Parathyroid adenoma (tissue), 2 donors: ENCODE measurements around the gene EID2.

Source experiments
- H2AFZ ChIP-seq: fragments of 300-600 bp; sonication (generic); one replicate; pipeline ENCODE4 v1.7.0; 2017; ENCODE audit warnings: antibody characterized with exemption, mild to moderate bottlenecking
- H3K27ac ChIP-seq: fragments of 300-600 bp; sonication (generic); one replicate; pipeline ENCODE4 v1.7.0; 2017
- H3K27me3 ChIP-seq: fragments of 300-600 bp; sonication (generic); one replicate; pipeline ENCODE4 v1.7.0; 2017; ENCODE audit warnings: low read length; ENCODE audit not compliant: control insufficient read depth, insufficient read depth
- H3K36me3 ChIP-seq: fragments of 300-600 bp; sonication (generic); one replicate; pipeline ENCODE4 v1.7.0; 2017; ENCODE audit warnings: low read length; ENCODE audit not compliant: control insufficient read depth, insufficient read depth
- H3K4me1 ChIP-seq: fragments of 300-600 bp; sonication (generic); one replicate; pipeline ENCODE4 v1.7.0; 2017; ENCODE audit warnings: control low read depth
- H3K4me2 ChIP-seq: fragments of 300-600 bp; sonication (generic); one replicate; pipeline ENCODE4 v1.7.0; 2017; ENCODE audit warnings: low read length
- H3K4me3 ChIP-seq: fragments of 300-600 bp; sonication (generic); one replicate; pipeline ENCODE4 v1.7.0; 2017; ENCODE audit warnings: low read depth, low read length
- H3K79me2 ChIP-seq: fragments of 300-600 bp; sonication (generic); one replicate; pipeline ENCODE4 v1.7.0; 2017; ENCODE audit warnings: control low read depth
- H3K9ac ChIP-seq: fragments of 300-600 bp; sonication (generic); one replicate; pipeline ENCODE4 v1.7.0; 2017; ENCODE audit warnings: mild to moderate bottlenecking
- H3K9me3 ChIP-seq: fragments of 300-600 bp; sonication (generic); one replicate; pipeline ENCODE4 v1.7.0; 2017; ENCODE audit warnings: low read length; ENCODE audit not compliant: control insufficient read depth
- TF ChIP-seq, protein P1 (sequence below): fragments of 300-600 bp; sonication (generic); IDR thresholded peaks from one replicate; pipeline ENCODE4 v1.7.0; 2017; ENCODE audit warnings: antibody characterized with exemption, mild to moderate bottlenecking
- donor health status: primary hyperparathyroidism.

Gene EID2

GRCh38 chr19:39557811-39558623 is 18.1 kb upstream of the EID2 start:
- Histone ChIP-seq H3K9me3 (no peaks in the 10 kb centered on the region), H3K27me3 (no peaks in the 10 kb centered on the region), H3K79me2 (no peaks in the 10 kb centered on the region), H3K4me3 (peak overlapping the region; percentile 21), H3K4me1 (peaks cover 13% of the 10 kb centered on the region), H3K9ac (no peak overlapping the region), H3K4me2 (peak overlapping the region; percentile 12), H3K36me3 (no peaks in the 10 kb centered on the region), H2AFZ (peak overlapping the region; percentile 89), H3K27ac (peak overlapping the region; percentile 48)
- TF ChIP-seq, protein P1, sequence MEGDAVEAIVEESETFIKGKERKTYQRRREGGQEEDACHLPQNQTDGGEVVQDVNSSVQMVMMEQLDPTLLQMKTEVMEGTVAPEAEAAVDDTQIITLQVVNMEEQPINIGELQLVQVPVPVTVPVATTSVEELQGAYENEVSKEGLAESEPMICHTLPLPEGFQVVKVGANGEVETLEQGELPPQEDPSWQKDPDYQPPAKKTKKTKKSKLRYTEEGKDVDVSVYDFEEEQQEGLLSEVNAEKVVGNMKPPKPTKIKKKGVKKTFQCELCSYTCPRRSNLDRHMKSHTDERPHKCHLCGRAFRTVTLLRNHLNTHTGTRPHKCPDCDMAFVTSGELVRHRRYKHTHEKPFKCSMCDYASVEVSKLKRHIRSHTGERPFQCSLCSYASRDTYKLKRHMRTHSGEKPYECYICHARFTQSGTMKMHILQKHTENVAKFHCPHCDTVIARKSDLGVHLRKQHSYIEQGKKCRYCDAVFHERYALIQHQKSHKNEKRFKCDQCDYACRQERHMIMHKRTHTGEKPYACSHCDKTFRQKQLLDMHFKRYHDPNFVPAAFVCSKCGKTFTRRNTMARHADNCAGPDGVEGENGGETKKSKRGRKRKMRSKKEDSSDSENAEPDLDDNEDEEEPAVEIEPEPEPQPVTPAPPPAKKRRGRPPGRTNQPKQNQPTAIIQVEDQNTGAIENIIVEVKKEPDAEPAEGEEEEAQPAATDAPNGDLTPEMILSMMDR = no peak

- no peak overlapping the region for H3K4me2 ChIP-seq
- H3K4me3 ChIP-seq = no peak overlapping the region
- TF ChIP-seq, protein P1 = no peak
- H3K36me3 ChIP-seq = no peaks in the 10 kb centered on the region
- no peaks in the 10 kb centered on the region for H3K79me2 ChIP-seq
- H3K4me1 ChIP-seq = peaks cover 13% of the 10 kb centered on the region
- H2AFZ ChIP-seq = no peak overlapping the region
- no peak overlapping the region for H3K27ac ChIP-seq
- no peak overlapping the region for H3K9ac ChIP-seq
- no peaks in the 10 kb centered on the region for H3K27me3 ChIP-seq
- no peaks in the 10 kb centered on the region for H3K9me3 ChIP-seq
These were observed 15.9 kb upstream of the EID2 start for GRCh38 chr19:39555883-39556282.

DNA sequence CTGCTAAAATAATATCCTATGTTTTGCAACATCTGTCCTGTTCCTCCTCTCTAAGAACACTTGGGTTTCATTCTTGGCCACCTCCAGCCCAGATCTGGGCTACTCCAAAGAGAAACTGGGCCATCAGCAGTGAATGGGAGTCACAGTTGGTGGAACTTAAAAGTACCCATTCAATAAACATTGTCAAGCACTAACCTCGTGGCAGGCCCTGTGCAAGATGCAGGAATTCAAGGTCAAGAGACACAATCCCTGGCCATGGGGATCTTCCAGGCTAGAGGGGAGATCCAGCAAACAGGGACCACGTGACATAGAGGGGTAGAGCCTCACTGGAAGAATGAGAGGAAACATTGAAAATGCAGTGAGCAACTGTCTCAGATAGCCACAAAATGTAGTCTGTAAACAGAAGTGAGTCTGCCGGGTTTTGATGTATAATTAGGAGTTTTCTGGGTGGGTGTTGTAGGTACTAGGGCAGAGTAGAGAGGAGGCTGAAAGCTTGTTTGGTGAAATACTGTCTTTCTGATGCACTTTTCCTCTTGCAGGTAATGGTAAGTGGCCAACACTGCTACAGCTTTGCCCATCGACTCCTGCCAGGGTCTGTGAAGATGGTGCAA is 14.8 kb upstream of the EID2 start:
- H3K79me2 ChIP-seq = no peaks in the 10 kb centered on the region
- H3K4me1 ChIP-seq = peaks cover 13% of the 10 kb centered on the region
- TF ChIP-seq, protein P1 = no peak
- no peaks in the 10 kb centered on the region for H3K9me3 ChIP-seq
- H2AFZ ChIP-seq = no peak overlapping the region
- H3K27me3 ChIP-seq = no peaks in the 10 kb centered on the region
- H3K4me3 ChIP-seq = no peak overlapping the region
- H3K9ac ChIP-seq = no peak overlapping the region
- no peak overlapping the region for H3K4me2 ChIP-seq
- H3K36me3 ChIP-seq = no peaks in the 10 kb centered on the region
- no peak overlapping the region for H3K27ac ChIP-seq

DNA sequence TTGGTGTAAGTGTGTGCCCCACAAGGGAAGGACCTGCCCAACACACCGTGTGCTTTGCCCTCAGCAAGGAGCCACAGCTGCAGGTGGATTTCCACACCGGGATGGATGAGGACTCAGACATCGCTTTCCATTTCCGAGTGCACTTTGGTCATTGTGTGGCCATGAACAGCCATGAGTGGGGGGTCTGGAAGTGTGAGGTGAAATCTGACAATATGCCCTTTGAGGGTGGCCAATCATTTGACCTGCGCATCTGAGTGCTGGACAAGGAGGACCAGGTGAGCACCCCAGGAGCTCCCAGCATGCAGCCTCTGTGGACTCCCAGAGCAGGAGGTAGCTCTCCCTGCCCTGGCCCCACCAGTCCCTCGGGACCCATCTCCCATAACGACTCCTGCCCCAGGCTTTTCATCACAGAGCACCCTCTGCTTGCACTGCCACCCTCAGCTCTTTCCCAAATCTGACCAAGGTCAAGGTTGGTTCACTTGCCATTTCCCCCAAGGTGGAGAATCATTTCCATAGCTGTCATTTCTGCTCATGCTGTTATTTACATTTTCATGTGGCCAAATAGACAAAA is 13.2 kb upstream of the EID2 start:
- Histone ChIP-seq H3K9ac (no peak overlapping the region), H3K79me2 (no peaks in the 10 kb centered on the region), H3K9me3 (no peaks in the 10 kb centered on the region), H3K27ac (no peak overlapping the region), H3K4me1 (peaks cover 5% of the 10 kb centered on the region), H2AFZ (no peak overlapping the region), H3K4me3 (no peak overlapping the region), H3K27me3 (no peaks in the 10 kb centered on the region), H3K36me3 (no peaks in the 10 kb centered on the region), H3K4me2 (no peak overlapping the region)
- TF ChIP-seq, protein P1 = no peak
